NB4 (cell line): ENCODE results near the gene ARPC2.

ENCODE experiments used
- CTCF ChIP-seq: IDR thresholded peaks from one replicate; pipeline ENCODE4 v1.5.1; 2012; ENCODE audit warnings: low read depth, low read length
- MAX ChIP-seq: IDR thresholded peaks from 2 replicates; pipeline ENCODE4 v1.6.1; 2011; ENCODE audit warnings: low read depth, low read length
- POLR2A ChIP-seq: IDR thresholded peaks from 2 replicates; pipeline ENCODE4 v1.6.1; 2011; ENCODE audit warnings: mild to moderate bottlenecking; ENCODE audit not compliant: insufficient read length; ENCODE audit errors: extremely low read depth

GRCh38 chr2:218296200-218296599 lies 79.2 kb downstream of the ARPC2 start:
- TF ChIP-seq CTCF: no peak
- TF ChIP-seq POLR2A: no peak
- TF ChIP-seq MAX: no peak
